Choroid plexus epithelial cell (primary cell): ENCODE results near the gene ZFPM1.

Experiments
- DNase-seq: peaks from one replicate; pipeline ENCODE4 v3.0.0-alpha.2; 2010; ENCODE audit warnings: low read depth
- H3K4me3 ChIP-seq: 2 replicates; pipeline ENCODE4 v1.5.1; 2011; ENCODE audit warnings: low read depth, mild to moderate bottlenecking, control low read depth, low read length, moderate library complexity
- TF ChIP-seq, protein P1 (sequence below): conservative IDR thresholded peaks from 2 replicates; pipeline ENCODE4 v1.5.1; 2011; ENCODE audit warnings: low read depth, mild to moderate bottlenecking, control low read depth, inconsistent platforms, low read length, moderate library complexity

The ZFPM1 gene

DNA sequence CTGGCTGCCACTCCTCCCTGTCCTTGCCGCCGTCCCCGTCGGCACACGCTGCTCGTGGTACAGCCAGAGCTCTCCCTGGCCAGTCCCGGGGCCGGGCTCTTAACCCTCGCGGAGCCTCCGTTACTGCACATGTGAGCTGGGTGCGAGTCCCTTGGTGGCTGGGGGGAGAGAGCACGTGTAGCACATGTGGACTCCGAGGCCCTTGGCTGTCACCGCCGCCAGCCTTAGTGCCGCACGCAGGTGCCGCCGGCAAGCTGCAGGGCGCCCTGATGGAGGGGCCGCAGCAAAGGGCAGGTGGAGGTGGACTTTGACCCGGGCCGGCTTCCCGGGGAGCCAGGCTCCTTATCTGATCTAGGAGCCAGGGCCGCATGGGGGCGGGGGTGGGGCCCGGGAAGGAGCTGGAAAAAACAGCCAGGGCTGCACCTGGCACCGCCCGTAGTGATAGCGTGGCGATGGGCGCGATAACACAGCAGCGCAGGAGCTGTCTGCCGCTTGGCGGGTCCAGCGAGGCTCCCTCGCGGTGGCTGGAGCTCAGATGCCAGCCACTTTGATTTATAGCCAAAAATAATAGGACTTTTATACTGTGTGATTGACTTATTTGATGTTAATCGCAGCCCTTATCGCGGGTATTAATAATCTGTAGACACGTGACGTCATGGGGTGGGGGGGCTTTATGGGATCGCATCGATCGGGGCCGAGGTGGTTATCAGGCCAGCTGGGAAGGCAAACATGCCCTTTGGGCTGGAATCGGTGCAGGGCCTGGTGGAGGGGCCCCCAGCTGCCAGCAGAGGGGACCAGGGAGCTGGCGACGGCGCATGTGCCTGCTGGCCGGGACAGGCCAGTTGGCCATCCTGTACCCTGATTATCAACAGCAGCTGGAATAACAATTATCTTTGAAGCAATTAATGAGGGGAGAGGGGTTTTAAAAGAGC lies 35.1 kb downstream of the ZFPM1 start:
- no peak overlapping the region for H3K4me3 ChIP-seq
- TF ChIP-seq, protein P1, sequence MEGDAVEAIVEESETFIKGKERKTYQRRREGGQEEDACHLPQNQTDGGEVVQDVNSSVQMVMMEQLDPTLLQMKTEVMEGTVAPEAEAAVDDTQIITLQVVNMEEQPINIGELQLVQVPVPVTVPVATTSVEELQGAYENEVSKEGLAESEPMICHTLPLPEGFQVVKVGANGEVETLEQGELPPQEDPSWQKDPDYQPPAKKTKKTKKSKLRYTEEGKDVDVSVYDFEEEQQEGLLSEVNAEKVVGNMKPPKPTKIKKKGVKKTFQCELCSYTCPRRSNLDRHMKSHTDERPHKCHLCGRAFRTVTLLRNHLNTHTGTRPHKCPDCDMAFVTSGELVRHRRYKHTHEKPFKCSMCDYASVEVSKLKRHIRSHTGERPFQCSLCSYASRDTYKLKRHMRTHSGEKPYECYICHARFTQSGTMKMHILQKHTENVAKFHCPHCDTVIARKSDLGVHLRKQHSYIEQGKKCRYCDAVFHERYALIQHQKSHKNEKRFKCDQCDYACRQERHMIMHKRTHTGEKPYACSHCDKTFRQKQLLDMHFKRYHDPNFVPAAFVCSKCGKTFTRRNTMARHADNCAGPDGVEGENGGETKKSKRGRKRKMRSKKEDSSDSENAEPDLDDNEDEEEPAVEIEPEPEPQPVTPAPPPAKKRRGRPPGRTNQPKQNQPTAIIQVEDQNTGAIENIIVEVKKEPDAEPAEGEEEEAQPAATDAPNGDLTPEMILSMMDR: no peak
- DNase-seq: no peak

DNA sequence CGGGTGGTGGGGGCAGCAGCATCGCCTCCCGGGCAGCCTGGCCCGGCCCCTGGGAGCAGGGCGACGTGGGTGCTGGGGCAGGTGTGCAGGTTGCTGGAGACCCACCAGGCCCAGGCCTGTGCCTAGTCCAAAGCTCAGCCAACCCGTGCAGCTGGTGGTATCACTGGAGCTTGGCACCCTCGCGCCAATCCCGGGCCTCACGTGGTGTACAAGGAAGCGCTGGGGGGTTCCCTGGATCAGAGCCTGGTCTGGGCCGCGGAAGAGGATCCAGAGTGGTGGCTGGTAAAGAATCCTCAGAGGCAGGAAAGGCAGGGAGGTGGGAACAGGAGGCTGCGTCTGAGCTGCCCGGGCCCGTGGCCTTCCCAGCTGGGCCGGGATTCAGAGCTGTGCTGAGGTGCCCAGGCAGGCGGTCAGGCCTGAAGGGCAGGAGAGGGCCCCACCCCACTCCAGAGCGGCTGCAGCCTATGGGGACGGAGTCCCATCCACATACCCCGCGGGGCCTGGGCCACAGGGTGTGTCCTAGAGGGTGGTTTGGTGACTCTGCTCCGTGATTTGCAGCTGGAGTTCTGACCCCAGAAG lies 36.2 kb downstream of the ZFPM1 start:
- no peak for DNase-seq
- H3K4me3 ChIP-seq: no peak overlapping the region
- TF ChIP-seq, protein P1: no peak

DNA sequence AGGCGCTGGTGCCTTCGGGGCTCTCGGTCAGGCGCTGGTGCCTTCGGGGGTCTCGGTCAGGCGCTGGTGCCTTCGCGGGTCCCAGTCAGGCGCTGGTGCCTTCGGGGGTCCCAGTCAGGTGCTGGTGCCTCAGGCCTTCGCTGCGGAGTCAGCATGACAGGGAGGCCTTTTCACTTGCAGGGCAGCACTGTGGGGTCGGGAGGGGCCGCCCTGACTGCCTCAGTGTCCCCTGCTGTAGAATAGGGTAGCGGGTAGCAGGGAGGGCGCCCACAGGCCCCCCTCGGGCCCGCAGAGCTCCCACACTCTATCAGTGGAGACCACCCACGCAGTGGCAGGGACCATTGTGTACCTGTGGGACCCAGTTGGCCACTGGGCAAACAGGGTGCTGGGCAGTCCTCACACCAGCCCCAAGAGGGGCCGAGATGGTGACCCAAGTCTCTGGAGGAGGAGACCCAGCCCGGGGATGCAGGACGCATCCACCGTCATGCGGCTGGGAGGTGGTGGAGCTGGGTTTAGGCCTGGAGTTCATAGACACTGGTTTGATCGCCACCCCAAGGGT lies 38.0 kb downstream of the ZFPM1 start:
- TF ChIP-seq, protein P1: no peak

DNA sequence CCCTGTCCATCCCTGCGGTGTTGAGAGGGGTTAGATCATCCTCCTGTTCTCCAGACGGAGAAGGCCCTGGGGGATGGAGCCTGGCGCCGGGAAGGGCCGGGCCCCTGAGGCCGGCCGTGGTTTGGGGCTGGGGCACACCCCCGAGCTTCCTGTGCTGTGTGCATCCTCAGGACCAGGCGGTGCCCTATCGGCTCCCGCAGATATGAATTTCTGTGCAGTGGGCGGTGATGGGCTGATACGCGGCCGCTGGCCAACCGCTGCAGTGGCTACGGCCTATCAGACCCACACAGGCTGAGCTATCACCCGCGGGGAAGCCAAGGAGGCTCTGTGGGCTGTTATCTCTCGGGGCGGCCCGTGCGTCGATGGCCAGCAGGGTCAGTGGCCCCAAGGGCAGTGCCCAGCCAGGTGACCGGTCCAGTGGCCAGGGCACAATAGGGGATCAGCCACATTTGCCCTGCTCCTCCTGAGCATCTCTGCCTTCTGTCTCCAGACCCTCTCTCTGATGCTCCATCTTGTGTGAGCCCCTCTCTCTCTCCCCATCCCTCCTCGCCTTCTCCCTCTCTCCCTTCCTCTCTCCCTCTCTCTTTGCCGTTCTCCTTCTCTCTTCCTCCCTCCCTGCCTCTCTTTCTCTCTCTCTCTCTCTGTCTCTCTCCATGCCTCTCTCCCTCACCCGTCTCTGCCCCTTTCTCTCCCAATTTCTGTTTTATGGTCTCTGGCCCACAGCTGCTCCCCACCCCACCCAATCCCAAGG lies 38.7 kb downstream of the ZFPM1 start:
- no peak for DNase-seq
- H3K4me3 ChIP-seq: no peak overlapping the region
- TF ChIP-seq, protein P1: no peak

More for the DNA sequence above, 38.0 kb downstream of the ZFPM1 start:
- no peak overlapping the region for H3K4me3 ChIP-seq
- DNase-seq: no peak

DNA sequence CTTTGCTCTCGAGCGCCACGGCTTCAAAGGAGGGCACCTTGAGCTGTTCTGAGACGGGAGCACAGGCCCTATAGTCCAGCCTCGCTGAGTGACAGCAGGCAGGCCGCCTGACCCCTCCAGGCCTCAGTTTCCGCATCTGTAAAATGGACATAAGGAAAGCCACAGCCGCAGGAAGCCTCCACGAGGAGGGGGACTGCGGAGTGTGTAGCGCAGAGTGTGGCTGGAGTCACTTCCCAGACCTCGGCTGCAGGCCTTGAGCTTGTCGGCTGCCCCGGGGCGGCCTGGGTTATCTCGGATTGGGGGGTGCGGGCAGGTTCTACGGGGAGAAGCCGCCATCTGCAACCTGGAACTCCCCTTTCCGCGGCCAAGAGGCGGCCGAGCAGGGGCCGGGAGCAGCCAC lies 40.8 kb downstream of the ZFPM1 start:
- TF ChIP-seq, protein P1: no peak
- no peak overlapping the region for H3K4me3 ChIP-seq
- DNase-seq: no peak

DNA sequence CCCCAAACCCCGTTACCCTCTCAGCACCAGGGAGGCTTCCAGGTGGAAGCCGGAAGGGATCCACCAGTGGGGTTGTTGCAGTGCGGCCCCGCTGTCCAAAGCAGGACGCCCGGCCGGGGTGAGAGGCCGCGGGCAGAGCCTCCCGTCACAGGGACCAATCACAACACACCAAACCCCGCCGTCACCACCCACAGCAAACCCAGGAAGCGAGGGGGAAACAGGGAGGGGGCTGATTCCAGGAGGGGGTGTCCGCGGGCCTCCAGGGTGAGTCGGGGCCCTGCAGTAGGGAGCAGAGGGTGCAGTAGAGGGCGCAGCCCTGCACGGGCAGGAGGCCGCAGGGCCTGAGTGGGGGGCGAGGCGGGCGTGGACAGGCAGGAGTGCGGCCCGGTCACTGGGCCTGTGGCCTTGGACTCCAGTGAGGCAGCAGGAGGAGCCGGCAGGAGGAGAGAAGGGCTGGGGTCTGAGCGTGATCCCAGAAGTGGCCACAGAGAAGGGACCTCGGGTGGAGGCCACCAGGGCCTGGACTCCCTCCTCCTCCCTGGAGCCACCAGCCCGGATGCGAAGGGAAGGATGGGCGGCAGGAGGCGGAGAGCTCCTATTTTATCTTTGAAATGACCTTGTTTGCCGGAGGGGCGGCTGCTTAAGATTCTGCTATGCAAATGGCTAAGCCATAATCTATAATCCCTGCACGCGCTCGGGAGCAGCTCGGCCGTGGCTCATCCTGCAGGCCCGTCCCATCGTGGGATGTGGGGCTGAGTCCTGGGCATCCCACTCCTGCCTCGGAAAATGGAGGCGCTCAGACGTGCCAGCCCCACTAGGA lies 41.5 kb downstream of the ZFPM1 start:
- DNase-seq: no peak
- no peak overlapping the region for H3K4me3 ChIP-seq

More for the DNA sequence above, 41.5 kb downstream of the ZFPM1 start:
- TF ChIP-seq, protein P1: no peak
